Hindlimb muscle (tissue), 1 donor: Measurements from ENCODE around the gene CSF1R. TPM values are rescaled to one million over a fixed set of nuclear protein-coding genes. Genes with fewer than 3 reads are reported as not detected.

Source experiments
- DNase-seq: peaks from one replicate; pipeline ENCODE4 v3.0.0-alpha.2; 2013
- polyA plus RNA-seq: library from polyadenylated mRNA; unstranded; fragments of 120-200 nt; gene quantifications from one replicate; pipeline ENCODE4 v1.2.1, GENCODE V29; 2013; ENCODE audit not compliant: insufficient read length

CSF1R gene
- polyA plus RNA-seq, 1 donor, result 45.1 TPM

- no peak for DNase-seq
These were observed 16.4 kb downstream of the CSF1R start for GRCh38 chr5:150069672-150070627.

GRCh38 chr5:150068961-150069645 is 17.3 kb downstream of the CSF1R start:
- no peak for DNase-seq

GRCh38 chr5:150068472-150068871 is 17.9 kb downstream of the CSF1R start:
- no peak for DNase-seq

DNA sequence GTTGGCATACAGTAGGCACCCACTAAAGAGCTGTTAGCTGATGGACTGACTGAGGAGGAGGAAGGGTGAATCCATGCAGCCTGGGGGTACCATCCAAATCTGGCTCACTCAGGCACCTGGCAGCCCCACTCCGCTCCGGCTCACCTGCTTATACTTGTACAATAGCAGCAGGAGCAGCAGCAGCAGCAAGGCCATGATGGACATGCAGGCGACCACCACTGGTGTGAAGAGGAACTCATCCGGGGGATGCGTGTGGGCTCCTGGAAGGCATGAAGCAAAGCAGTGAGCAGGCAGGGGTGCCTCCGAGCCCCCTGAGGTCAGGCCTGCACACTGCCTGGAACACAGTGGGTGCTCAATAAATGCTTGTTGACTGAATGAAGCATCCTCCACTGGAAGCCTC is 18.3 kb downstream of the CSF1R start:
- DNase-seq, result no peak

DNA sequence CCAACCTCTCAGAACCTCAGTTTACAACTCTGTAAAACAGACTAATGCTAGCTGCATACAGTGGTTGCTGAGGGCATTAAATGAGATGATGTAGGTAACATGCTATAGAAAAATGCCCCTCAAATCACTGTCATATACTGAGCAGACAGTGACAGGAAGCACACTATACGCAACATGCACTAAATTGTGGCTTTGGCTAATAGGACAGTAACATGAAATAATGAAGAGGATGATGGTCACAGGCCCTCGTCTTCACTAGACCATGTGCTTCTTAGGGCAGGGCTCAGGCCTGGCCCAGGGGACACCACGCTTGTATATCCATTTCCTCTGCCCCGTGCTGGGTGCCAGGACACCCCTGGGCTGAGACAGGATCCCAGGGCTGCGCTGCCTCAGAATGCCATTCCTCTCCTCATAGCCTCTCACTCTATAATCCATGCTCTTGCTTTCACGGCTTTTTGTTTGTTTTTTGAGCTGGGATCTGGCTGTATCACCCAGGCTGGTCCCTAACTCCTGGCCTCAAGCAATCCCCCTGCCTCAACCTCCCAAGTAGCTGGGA is 18.9 kb downstream of the CSF1R start:
- DNase-seq, result no peak

- DNase-seq, result no peak
These were observed 19.4 kb downstream of the CSF1R start for GRCh38 chr5:150066901-150067396.

GRCh38 chr5:150066436-150066835 is 19.9 kb downstream of the CSF1R start:
- DNase-seq, result no peak

- no peak for DNase-seq
These were observed 20.5 kb downstream of the CSF1R start for GRCh38 chr5:150065886-150066285.

DNA sequence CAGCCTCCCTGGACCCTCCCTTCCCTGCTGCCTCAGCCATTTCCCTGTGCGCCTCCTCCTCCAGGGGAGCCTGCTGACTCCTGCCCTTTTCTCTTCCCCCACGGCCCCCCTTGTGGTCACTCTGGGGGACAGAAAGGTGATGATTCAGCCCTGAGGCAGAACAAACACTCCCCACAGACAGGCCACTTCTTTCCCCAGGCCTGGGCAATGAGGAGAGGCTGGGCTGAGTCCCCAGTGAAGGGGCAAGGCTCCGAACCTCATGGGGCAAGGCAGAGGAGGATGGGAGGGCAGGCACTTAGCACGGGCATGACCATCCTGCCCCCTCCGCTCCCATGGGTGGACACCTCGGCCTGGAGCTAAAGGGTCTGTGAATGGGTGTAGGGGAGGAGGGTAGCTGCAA is 21.0 kb downstream of the CSF1R start:
- no peak for DNase-seq

GRCh38 chr5:150064681-150065220 is 21.6 kb downstream of the CSF1R start:
- DNase-seq, result no peak

DNA sequence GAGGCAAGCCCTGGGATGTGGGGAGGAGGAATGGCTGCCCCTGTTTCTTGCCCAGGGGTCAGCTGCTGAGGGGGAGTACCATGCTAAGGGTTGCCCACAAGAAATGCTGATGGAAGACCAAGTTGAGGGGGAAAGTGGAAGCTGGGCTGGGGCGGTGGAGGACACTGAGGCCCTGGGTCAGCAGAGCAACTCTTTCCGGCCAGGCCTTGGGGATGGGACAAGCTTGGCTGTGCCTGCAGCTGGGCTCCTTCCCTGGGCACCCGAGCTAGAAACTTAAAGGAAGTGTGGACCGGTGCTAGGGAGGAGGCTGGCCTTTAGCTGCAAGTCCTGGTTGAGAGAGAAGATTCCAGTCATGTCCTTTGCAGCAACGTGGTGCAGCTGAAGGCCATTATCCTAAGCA is 22.7 kb downstream of the CSF1R start:
- no peak for DNase-seq

DNA sequence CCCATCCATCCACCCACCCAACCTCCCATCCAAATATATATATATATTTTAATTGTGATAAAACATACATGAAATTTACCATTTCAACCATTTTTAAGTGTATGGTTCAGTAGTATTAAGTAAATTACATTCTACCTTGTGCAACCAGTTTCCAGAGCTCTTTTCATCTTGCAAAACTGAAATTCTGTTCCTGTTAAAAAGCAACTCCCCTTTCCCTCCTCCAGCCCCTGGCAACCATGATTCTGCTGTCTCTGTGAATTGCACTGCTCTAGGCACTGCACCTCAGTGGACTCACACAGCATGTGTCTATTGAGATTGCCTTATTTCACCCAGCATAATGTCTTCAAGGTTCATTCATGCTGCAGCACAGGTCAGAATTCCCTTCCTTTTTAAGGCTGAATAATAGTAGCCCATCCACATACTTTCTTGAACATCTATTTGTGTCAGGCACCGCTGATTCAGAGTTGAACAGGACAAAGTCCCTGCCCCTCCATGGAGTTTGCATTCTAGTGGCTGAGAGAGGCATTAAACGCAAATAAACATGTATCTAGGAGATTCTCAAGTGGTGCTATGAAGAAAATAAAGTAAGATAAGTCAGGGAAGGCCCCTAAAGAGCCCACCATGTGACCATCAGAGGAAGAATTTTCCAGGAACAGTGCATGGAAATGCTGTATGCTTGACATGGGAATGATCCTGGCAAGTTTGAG is 24.0 kb downstream of the CSF1R start:
- DNase-seq, result no peak

DNA sequence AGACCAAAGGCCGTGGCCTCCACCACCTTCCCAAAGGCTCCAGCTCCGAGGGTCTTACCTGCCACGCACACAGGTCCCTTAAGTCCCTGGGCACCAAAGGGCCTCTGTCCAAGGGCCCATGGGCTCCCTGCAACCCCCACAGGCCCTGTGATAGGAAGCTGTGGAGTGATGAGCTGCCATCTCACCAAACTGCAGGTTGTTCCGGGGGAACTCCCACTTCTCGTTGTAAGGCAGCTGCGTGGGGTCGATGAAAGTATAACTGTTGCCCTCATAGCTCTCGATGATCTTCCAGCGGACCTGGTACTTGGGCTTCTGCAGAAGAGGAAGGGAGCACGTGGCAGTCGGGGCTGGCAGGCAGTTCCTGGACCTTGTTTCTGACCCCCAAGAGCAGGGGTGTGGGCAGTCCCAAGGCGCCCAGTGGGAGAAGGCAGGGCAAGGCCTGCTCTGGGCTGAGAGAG is 24.8 kb downstream of the CSF1R start:
- DNase-seq, result no peak

DNA sequence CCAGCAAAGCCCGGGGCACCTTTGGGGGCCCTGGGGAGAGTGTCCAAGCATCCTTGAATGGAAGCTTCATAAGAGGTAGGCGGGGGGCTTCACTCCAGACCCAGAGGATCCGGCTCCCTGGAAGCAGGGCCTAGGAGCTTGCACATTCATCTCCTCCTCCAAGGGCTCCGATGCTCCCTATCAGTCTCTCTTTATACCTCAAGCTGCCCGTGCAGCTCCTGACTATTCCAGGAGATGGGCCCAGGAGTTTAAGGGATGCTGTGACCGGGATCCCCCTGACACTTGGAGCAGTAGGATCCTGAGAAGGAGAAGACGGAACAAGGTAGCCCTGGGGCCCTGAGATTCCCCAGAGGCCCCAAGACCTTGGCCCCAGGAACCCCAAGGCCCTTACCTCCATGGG is 25.9 kb downstream of the CSF1R start:
- DNase-seq, result no peak

DNA sequence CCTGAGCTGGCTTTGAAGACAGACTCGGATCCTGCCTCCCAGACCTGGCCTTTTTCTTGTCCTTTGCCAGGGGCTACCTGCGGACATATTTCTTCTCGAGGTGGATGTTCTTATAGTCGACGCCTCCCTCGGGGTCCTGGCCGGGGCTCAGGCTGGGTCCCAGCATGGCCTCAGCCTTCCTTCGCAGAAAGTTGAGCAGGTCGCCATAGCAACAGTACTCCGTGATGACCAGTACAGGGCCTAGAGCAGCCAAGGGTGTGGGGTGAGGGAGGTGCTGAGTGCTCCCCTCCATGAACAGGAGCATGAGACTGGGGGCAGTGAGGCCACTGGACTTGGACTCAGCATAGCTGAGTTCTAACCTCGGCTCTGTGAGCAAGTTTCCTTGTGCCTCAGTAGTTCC is 26.7 kb downstream of the CSF1R start:
- no peak for DNase-seq

DNA sequence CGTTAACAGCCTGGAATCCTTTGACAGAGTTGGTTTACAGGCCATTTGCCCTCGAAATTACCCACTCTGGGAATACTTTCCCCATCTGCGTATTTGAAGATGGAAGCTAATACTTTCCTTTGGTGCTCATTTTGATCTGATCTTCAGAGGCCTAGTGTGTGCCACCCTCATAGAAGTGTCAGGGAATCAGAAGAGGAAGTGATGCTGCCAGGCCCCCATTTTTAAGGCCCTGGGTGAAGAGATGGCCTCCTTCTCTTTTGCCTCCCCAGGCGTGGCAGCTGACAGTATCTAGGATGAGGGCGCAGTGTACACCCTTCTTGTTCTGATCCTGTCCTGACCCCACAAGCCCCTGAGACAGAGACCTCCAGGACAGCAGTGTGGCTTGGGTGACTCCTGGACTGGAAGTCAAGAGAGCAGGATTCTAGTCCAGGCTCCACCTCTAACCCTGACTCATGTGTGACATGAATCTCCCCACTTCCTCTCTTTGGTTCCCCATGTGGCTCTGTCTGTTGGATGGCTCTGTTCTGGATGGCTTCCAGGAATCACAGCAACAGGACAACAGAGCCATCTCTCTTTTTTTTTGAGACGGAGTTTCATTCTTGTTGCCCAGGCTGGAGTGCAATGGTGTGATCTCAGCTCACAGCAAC is 27.8 kb downstream of the CSF1R start:
- peak; percentile 54 for DNase-seq

GRCh38 chr5:150057996-150058395 is 28.4 kb downstream of the CSF1R start:
- no peak for DNase-seq

- no peak for DNase-seq
These were observed 28.8 kb downstream of the CSF1R start for GRCh38 chr5:150057511-150057910.

DNA sequence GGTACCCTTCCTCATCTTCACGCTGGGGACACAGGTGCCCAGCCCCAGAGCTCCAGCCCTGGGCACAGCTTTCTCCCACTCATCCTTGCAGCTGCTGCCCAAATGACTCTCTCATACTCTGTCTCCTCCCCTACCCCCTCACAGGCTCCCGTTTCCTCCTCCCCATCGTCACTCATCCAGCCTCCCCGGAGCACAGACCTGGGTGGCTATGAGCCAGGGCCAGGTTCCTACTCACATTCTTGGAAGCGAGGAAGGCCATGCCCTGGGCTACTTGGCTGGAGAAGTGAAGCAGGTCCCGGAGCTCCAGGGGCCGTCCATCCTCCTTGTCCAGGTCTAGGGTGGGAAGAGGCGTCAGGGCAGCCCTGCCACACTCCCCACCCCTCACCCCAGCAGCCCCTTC is 29.3 kb downstream of the CSF1R start:
- no peak for DNase-seq

DNA sequence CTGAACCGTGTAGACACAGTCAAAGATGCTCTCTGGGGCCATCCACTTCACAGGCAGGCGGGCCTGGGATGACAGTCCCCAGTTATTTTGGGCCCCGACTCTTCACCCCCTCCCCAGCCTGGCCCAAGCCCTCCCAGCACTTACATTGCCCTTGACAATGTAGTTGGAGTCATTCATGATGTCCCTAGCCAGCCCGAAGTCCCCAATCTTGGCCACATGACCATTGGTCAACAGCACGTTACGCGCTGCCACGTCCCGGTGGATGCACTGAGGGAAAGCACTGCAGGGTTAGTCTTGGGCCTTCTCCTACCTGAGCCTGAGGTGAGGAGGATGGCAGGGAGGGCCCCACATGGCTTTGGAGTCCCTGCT is 30.3 kb downstream of the CSF1R start:
- DNase-seq, result no peak

DNA sequence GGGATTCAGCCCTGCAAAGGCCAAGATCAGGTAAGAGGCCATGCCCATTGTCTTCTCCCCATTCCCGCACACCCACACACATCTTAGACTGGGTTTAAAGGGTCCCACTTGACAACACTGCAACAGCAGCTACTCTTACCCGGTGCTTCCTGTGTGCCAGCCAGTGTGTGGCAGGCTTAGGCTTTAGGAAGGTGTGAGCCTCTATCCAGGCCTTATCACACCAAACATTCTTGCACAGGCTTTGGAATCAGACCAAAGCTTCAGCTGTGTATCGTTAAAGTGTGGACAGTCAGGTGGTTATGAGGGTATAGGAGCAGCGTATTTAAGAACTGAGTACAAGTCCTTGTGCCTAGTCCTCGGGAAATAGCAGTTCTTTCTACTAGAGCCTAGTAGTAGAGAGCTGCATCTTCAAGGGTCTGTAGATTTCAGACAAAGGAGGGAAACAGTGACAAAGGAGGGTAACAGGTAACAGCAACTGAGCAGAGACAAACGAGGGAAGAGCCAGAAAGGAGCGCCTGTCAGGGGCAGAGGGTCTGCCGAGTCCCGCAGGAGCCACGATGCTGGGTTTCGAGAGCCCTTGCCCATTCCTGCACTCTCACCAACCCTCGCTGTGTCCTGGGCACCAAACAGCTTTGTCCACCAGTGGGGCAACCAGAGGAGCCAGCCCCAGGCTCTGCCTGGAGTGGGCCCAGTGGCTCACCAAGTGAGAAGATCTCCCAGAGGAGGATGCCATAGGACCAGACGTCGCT is 30.9 kb downstream of the CSF1R start:
- DNase-seq, result no peak
